IMR-90 (cell line): ENCODE results near the gene GOLGA6L2. TPM values are rescaled to one million over a fixed set of nuclear protein-coding genes. Genes with fewer than 3 reads are reported as not detected.

Experiments
- ATAC-seq: fragments of 200-7000 bp; cut with Tn5 transposase; 2 replicates; pipeline ENCODE4 v1.9.1; 2020; ENCODE audit warnings: low read depth, mild to moderate bottlenecking, moderate library complexity
- BruUV-seq: library from RNA; stranded (reverse); fragments of 400-500 nt; replicated peaks from 2 replicates; lab custom pipeline; 2021; lab: Mats Ljungman, UMichigan
- CTCF ChIA-PET: fragments of 300-600 bp; formaldehyde crosslinking; extraction: SDS; loops from one replicate; lab custom pipeline; 2021; ENCODE audit warnings: antibody characterized with exemption; lab: Yijun Ruan, JAX
- POLR2A ChIA-PET: fragments of 300-600 bp; sonication (Branson Sonifier 250); formaldehyde crosslinking; loops from one replicate; lab custom pipeline; 2022; ENCODE audit warnings: antibody characterized with exemption; ENCODE audit not compliant: unreplicated experiment; lab: Charles Lee
- DNase-seq: peaks from one replicate; pipeline ENCODE4 v3.0.0; 2013
- H2AFZ ChIP-seq: replicated peaks from 2 replicates; pipeline ENCODE3; 2013; ENCODE audit warnings: low read length, mild to moderate bottlenecking; ENCODE audit not compliant: poor library complexity
- H2AK5ac ChIP-seq: 2 replicates; pipeline ENCODE4 v1.6.1; 2013; ENCODE audit warnings: low read depth, low read length, inconsistent platforms
- H2AK9ac ChIP-seq: replicated peaks from 2 replicates; pipeline ENCODE3; 2013; ENCODE audit warnings: mild to moderate bottlenecking, low read depth, low read length, moderate library complexity; ENCODE audit not compliant: poor library complexity
- H2BK120ac ChIP-seq: 2 replicates; pipeline ENCODE4 v1.6.1; 2013; ENCODE audit warnings: low read depth, low read length, inconsistent platforms
- H2BK15ac ChIP-seq: 3 replicates; pipeline ENCODE4 v1.6.1; 2013; ENCODE audit warnings: low read depth, low read length, inconsistent platforms
- H2BK20ac ChIP-seq: 2 replicates; pipeline ENCODE4 v1.6.1; 2013; ENCODE audit warnings: low read depth, mild to moderate bottlenecking, inconsistent platforms, low read length, moderate library complexity
- H2BK5ac ChIP-seq: 2 replicates; pipeline ENCODE4 v1.6.1; 2013; ENCODE audit warnings: mild to moderate bottlenecking, low read depth, low read length, inconsistent platforms; ENCODE audit not compliant: poor library complexity, severe bottlenecking
- H3K14ac ChIP-seq: replicated peaks from 2 replicates; pipeline ENCODE4 v1.6.1; 2013; ENCODE audit warnings: low read depth, low read length, inconsistent platforms
- H3K18ac ChIP-seq: 2 replicates; pipeline ENCODE4 v1.6.1; 2013; ENCODE audit warnings: low read depth, low read length, control low read depth
- H3K23ac ChIP-seq: 2 replicates; pipeline ENCODE4 v1.6.1; 2013; ENCODE audit warnings: low read depth, low read length, inconsistent platforms
- H3K27ac ChIP-seq: 2 replicates; pipeline ENCODE4 v1.5.1; 2013; ENCODE audit warnings: mild to moderate bottlenecking, control low read depth, low read length; ENCODE audit not compliant: insufficient read depth
- H3K27me3 ChIP-seq: 2 replicates; pipeline ENCODE4 v1.6.1; 2013; ENCODE audit warnings: low read length; ENCODE audit not compliant: control insufficient read depth, insufficient read depth
- H3K36me3 ChIP-seq: 2 replicates; pipeline ENCODE4 v1.6.1; 2013; ENCODE audit warnings: low read length, mixed read lengths; ENCODE audit not compliant: control insufficient read depth, insufficient read depth
- H3K4ac ChIP-seq: 2 replicates; pipeline ENCODE4 v1.6.1; 2013; ENCODE audit warnings: low read depth, low read length, inconsistent platforms
- H3K4me1 ChIP-seq: 2 replicates; pipeline ENCODE4 v1.6.1; 2013; ENCODE audit warnings: low read length, mixed read lengths; ENCODE audit not compliant: control insufficient read depth, insufficient read depth
- H3K4me2 ChIP-seq: 2 replicates; pipeline ENCODE4 v1.6.1; 2013; ENCODE audit warnings: low read depth, mild to moderate bottlenecking, control low read depth, low read length, moderate library complexity
- H3K4me3 ChIP-seq: 2 replicates; pipeline ENCODE4 v1.5.1; 2013; ENCODE audit warnings: low read depth, mild to moderate bottlenecking, control low read depth, low read length, moderate library complexity; ENCODE audit not compliant: insufficient read depth
- H3K56ac ChIP-seq: 2 replicates; pipeline ENCODE4 v1.6.1; 2013; ENCODE audit warnings: low read length, inconsistent platforms; ENCODE audit not compliant: insufficient read depth; ENCODE audit errors: extremely low read depth
- H3K79me1 ChIP-seq, 2 experiments: 2 replicates each; pipeline ENCODE4 v1.6.1; 2013; ENCODE audit warnings: low read length in 2 of 2, inconsistent platforms in 1 of 2, low read depth in 1 of 2
- H3K9ac ChIP-seq: 2 replicates; pipeline ENCODE4 v1.6.1; 2013; ENCODE audit warnings: low read depth, low read length, control low read depth
- H3K9me1 ChIP-seq: 2 replicates; pipeline ENCODE4 v1.6.1; 2013; ENCODE audit warnings: low read length, inconsistent platforms; ENCODE audit not compliant: insufficient read depth
- H3K9me3 ChIP-seq: 2 replicates; pipeline ENCODE4 v1.6.1; 2013; ENCODE audit warnings: low read length; ENCODE audit not compliant: control insufficient read depth, insufficient read depth
- H4K20me1 ChIP-seq: 2 replicates; pipeline ENCODE4 v1.6.1; 2013; ENCODE audit warnings: low read length, inconsistent platforms; ENCODE audit not compliant: insufficient read depth
- H4K5ac ChIP-seq: 2 replicates; pipeline ENCODE4 v1.6.1; 2013; ENCODE audit warnings: mild to moderate bottlenecking, low read depth, low read length, control low read depth
- H4K8ac ChIP-seq, 2 experiments: 2 replicates each; pipeline ENCODE4 v1.6.1; 2013; ENCODE audit warnings: low read depth in 2 of 2, low read length in 2 of 2, control low read depth in 1 of 2, inconsistent platforms in 1 of 2
- H4K91ac ChIP-seq: 2 replicates; pipeline ENCODE4 v1.6.1; 2013; ENCODE audit warnings: low read depth, low read length, inconsistent platforms; ENCODE audit not compliant: insufficient read depth
- BHLHE40 ChIP-seq: fragments of 150-350 bp; IDR thresholded peaks from 2 replicates; pipeline ENCODE4 v1.6.1; 2016; ENCODE audit warnings: mild to moderate bottlenecking, low read depth, low read length
- CEBPB ChIP-seq: IDR thresholded peaks from 2 replicates; pipeline ENCODE4 v1.6.1; 2012; ENCODE audit warnings: low read depth, low read length, improper control_type of control experiment
- CHD1 ChIP-seq: IDR thresholded peaks from 2 replicates; pipeline ENCODE4 v1.6.1; 2012; ENCODE audit warnings: low read depth, low read length, improper control_type of control experiment
- FOS ChIP-seq: fragments of 150-350 bp; IDR thresholded peaks from 2 replicates; pipeline ENCODE4 v1.6.1; 2016; ENCODE audit warnings: low read depth, low read length
- MAFK ChIP-seq: IDR thresholded peaks from 2 replicates; pipeline ENCODE4 v1.6.1; 2012; ENCODE audit warnings: low read depth, low read length, improper control_type of control experiment
- MAZ ChIP-seq: IDR thresholded peaks from 2 replicates; pipeline ENCODE4 v1.6.1; 2012; ENCODE audit warnings: low read depth, mild to moderate bottlenecking, low read length, improper control_type of control experiment, moderate library complexity, borderline replicate concordance
- MXI1 ChIP-seq: IDR thresholded peaks from 2 replicates; pipeline ENCODE4 v1.6.1; 2012; ENCODE audit warnings: low read depth, mild to moderate bottlenecking, low read length, moderate library complexity, borderline replicate concordance
- NFE2L2 ChIP-seq: fragments of 150-350 bp; IDR thresholded peaks from 2 replicates; pipeline ENCODE4 v1.6.1; 2016; ENCODE audit warnings: low read depth, mild to moderate bottlenecking, low read length
- POLR2A ChIP-seq: IDR thresholded peaks from 2 replicates; pipeline ENCODE4 v1.6.1; 2012; ENCODE audit warnings: mild to moderate bottlenecking, low read depth, low read length
- RAD21 ChIP-seq: IDR thresholded peaks from 2 replicates; pipeline ENCODE4 v1.6.1; 2012; ENCODE audit warnings: low read length, improper control_type of control experiment
- RCOR1 ChIP-seq: IDR thresholded peaks from 2 replicates; pipeline ENCODE4 v1.6.1; 2012; ENCODE audit warnings: mild to moderate bottlenecking, low read length, improper control_type of control experiment; ENCODE audit not compliant: insufficient replicate concordance
- RFX5 ChIP-seq: IDR thresholded peaks from 2 replicates; pipeline ENCODE4 v1.8.0; 2012; ENCODE audit warnings: low read depth, mild to moderate bottlenecking, low read length, moderate library complexity
- SMC3 ChIP-seq: fragments of 150-350 bp; IDR thresholded peaks from 2 replicates; pipeline ENCODE4 v1.6.1; 2016; ENCODE audit warnings: low read depth, mild to moderate bottlenecking, antibody characterized with exemption, low read length, moderate library complexity
- WGBS, 2 experiments: methylation state at CpG; one replicate each; pipeline versions ENCODE4 v1.1.5 to v1.1.7; 2013; ENCODE audit warnings: missing lambda C conversion rate in 2 of 2; ENCODE audit not compliant: insufficient read length in 1 of 2; ENCODE audit errors: extremely low coverage in 2 of 2; 5-methylcytosine and 5-hydroxymethylcytosine counted together
- dilution Hi-C: fragments of 300-500 bp; cut with HindIII; formaldehyde crosslinking; loops from one replicate; pipeline ENCODE4 v1.14.3; 2018; ENCODE audit warnings: low sequenced_read_pairs; ENCODE audit not compliant: unreplicated experiment
- in situ Hi-C: fragments of 300-500 bp; cut with MboI; formaldehyde crosslinking; loops from 3 replicates; pipeline ENCODE4 v1.14.3; 2019; ENCODE audit warnings: low sequenced_read_pairs, inconsistent platforms, mixed read lengths
- intact Hi-C: fragments of 100-400 bp; cut with micrococcal nuclease; formaldehyde crosslinking; loops from 2 replicates; pipeline ENCODE4 v1.10.0; 2022
- polyA plus RNA-seq, 3 experiments: library from polyadenylated mRNA; depleted of rRNA; stranded (reverse); fragments of >200 nt; gene quantifications; 2 replicates each; pipeline ENCODE4 v1.2.3, GENCODE V29; 2012; ENCODE audit warnings: low replicate concordance in 1 of 3
- total RNA-seq: library from RNA; depleted of rRNA; stranded (reverse); fragments of >200 nt; gene quantifications from 2 replicates; pipeline ENCODE4 v1.2.3, GENCODE V29; 2012
- TF ChIP-seq, protein P1 (sequence below): conservative IDR thresholded peaks from 2 replicates; pipeline ENCODE4 v1.5.1; 2012; ENCODE audit warnings: mild to moderate bottlenecking, low read depth, low read length, improper control_type of control experiment
- TF ChIP-seq, protein P2 (sequence below): fragments of 150-350 bp; IDR thresholded peaks from 2 replicates; pipeline ENCODE4 v1.6.1; 2017; ENCODE audit warnings: mild to moderate bottlenecking, antibody characterized with exemption, low read length, low read depth
- TF ChIP-seq, protein P3 (sequence below): fragments of 150-350 bp; IDR thresholded peaks from 2 replicates; pipeline ENCODE4 v1.6.1; 2016; ENCODE audit warnings: low read depth, mild to moderate bottlenecking, low read length, moderate library complexity, borderline replicate concordance

Gene GOLGA6L2
- total and polyA plus RNA-seq, 2 of the 4 experiments (the other 2 are of a cell fraction), result not detected

DNA sequence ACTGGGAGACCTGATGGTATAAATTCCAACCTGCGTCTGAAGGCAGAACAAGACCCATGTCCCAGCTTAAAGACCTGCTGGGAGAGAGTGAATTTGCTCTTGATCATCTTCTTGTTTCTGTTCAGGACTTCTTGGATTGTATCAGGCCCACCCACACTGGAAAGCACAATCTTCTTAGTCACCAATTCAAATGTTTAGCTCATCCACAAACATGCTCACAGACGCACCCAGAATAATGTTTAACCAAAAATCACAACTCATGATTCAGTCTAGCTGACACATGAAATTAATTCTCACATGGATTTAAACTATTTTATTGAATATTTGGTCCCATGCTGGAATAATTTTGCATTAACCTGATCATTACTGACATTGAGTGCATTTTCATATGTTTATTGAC, 37.8 kb upstream of the GOLGA6L2 start:
- Histone ChIP-seq H3K4me2 (no peak overlapping the region), H3K4me3 (no peak overlapping the region), H3K9me1 (no peaks in the 10 kb centered on the region), H2BK20ac (no peak overlapping the region), H3K27ac (no peak overlapping the region), H2AFZ (no peak overlapping the region), H2AK5ac (no peak overlapping the region), H3K27me3 (no peaks in the 10 kb centered on the region), H3K4ac (no peak overlapping the region), H3K56ac (no peak overlapping the region), H3K18ac (no peak overlapping the region), H4K91ac (no peak overlapping the region), H3K36me3 (no peaks in the 10 kb centered on the region), H2BK5ac (no peak overlapping the region), H3K4me1 (no peaks in the 10 kb centered on the region), H3K9ac (no peak overlapping the region), H4K8ac (no peak overlapping the region), H3K9me3 (no peaks in the 10 kb centered on the region; the same call in 1 of the 2 replicates), H2BK15ac (no peak overlapping the region), H3K23ac (no peak overlapping the region), H2AK9ac (no peak overlapping the region), H3K14ac (no peak overlapping the region), H4K5ac (no peak overlapping the region), H2BK120ac (no peak overlapping the region), H3K79me1 (no peaks in the 10 kb centered on the region), H4K20me1 (no peaks in the 10 kb centered on the region)
- ChIA-PET POLR2A (no interaction called here), CTCF (no interaction called here)
- in situ Hi-C loops (no loop called here), dilution Hi-C loops (no loop called here), intact Hi-C loops (no loop called here)
- TF ChIP-seq CEBPB, result no peak
- TF ChIP-seq RAD21, result no peak
- TF ChIP-seq, protein P1, sequence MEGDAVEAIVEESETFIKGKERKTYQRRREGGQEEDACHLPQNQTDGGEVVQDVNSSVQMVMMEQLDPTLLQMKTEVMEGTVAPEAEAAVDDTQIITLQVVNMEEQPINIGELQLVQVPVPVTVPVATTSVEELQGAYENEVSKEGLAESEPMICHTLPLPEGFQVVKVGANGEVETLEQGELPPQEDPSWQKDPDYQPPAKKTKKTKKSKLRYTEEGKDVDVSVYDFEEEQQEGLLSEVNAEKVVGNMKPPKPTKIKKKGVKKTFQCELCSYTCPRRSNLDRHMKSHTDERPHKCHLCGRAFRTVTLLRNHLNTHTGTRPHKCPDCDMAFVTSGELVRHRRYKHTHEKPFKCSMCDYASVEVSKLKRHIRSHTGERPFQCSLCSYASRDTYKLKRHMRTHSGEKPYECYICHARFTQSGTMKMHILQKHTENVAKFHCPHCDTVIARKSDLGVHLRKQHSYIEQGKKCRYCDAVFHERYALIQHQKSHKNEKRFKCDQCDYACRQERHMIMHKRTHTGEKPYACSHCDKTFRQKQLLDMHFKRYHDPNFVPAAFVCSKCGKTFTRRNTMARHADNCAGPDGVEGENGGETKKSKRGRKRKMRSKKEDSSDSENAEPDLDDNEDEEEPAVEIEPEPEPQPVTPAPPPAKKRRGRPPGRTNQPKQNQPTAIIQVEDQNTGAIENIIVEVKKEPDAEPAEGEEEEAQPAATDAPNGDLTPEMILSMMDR, result no peak
- no peak for TF ChIP-seq POLR2A
- no peak for TF ChIP-seq RCOR1
- no peak for TF ChIP-seq FOS
- TF ChIP-seq MAFK, result no peak
- TF ChIP-seq CHD1, result no peak
- TF ChIP-seq NFE2L2, result no peak
- no peak for TF ChIP-seq MXI1
- TF ChIP-seq, protein P2, sequence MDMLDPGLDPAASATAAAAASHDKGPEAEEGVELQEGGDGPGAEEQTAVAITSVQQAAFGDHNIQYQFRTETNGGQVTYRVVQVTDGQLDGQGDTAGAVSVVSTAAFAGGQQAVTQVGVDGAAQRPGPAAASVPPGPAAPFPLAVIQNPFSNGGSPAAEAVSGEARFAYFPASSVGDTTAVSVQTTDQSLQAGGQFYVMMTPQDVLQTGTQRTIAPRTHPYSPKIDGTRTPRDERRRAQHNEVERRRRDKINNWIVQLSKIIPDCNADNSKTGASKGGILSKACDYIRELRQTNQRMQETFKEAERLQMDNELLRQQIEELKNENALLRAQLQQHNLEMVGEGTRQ, result no peak
- TF ChIP-seq, protein P3, sequence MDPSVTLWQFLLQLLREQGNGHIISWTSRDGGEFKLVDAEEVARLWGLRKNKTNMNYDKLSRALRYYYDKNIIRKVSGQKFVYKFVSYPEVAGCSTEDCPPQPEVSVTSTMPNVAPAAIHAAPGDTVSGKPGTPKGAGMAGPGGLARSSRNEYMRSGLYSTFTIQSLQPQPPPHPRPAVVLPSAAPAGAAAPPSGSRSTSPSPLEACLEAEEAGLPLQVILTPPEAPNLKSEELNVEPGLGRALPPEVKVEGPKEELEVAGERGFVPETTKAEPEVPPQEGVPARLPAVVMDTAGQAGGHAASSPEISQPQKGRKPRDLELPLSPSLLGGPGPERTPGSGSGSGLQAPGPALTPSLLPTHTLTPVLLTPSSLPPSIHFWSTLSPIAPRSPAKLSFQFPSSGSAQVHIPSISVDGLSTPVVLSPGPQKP, result no peak
- no peak for TF ChIP-seq SMC3
- TF ChIP-seq RFX5, result no peak
- TF ChIP-seq BHLHE40, result no peak
- no peak for TF ChIP-seq MAZ
- no TSS peak for BruUV-seq
- DNase-seq (no peak), ATAC-seq (no peak)
- WGBS, 2 experiments, result 40% methylated on average over 1 of the region's 2 CpGs; no CpG with 5 or more reads in 1 of the 2 experiments
